Measurements from ENCODE around the gene RAB24.
A peak's percentile ranks its signal among the peaks of the same experiment; 100 is the strongest.

RAB24 gene

DNA sequence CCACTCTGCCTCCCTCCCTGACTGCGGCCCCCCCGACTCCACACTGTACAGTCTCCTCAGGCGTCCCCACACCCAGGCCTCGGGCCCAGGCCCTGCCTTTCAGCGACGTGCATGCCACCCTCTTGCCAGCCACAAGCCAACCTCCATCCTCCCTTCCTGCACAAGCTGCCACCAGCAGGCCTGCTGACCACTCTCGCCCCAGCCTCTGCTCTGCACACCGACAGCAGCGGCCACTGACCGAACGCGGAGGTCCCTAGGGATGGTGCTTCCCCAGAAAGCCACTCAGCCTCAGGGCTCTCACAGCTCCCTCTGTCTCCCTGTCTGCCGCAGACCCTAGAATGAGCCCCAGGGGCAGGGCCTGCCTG, 29.4 kb upstream of the RAB24 start:
- no peak for DNase-seq

DNA sequence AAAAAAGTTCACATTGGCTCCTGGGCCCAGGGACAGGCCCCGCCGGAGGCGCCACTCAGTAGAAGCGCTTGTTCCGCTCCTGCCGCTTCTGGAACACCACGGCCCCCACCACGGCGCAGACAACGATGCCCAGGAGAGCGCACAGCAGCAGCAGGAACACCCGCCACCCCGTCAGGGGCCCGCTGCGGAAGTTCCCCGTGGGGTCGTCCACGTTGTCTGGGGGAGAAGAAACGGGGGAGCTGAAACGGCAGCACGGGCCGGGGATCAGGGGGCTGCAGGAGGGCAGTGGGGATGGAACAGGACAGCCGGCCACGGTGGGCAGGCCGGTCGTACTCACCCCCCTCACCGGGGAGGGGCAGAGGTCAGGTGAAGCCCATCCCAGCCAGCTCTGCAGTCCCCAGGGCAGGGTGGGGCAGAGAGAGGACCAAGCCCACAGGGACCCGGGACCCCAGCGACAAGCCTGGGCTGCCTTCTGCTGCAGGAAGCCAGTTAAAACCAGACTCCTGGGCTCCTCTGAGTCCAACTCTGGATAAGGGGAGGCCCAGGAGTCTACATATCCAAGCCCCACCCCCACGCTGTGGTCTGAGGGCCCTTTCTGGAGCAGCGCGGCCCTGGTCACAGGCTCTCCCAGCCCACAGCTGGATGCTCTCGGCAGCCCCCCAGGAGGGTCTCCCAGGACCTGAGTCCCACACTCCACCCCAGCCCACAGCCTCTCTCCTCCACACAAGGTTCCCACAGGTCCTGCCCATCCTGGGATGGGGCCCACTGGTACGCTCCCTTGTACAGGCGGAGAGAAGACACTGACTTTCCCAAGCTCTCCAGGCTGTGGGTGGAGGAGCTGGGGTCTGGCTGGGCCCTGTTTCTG, 28.7 kb upstream of the RAB24 start:
- DNase-seq = no peak

DNA sequence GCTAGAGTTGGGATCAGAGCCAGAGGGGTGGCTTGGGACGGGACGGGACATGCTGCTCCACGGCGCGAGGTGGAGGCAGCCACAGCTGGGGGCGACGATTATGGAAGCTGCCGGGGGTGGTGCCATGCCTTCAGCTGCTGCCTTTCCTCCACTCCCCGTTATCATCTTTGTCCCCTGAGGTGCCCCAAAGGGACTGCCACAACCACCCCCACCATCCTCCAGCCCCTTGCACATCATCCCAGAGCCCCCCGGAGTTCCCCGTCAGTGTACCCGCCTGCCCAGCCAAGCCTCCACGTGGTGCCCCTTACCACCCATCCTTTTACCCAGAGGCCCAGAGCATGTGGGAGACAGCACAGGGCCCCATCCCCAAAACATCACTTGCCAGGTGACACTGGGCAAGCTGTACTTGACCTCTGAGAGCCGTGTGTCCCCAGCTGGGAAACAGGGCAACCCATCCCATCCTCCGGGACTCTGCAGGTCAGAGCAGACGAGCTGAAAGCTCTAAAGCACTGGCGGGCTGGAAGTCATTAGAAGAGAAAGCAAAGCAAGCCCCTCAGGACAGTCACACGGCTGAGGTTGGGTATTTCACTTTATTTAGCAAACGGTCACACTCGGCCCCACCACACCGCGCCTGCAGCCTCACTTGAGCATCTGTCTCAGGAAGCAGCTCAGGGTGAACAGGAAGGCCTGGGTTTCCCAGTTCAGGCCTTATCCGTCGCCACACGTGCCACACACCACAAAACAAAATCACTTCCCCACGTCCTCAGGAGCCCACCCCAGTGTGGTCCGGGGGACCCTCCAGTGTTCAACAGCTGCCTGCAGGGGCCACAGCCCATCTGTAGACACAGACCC, 27.7 kb upstream of the RAB24 start:
- DNase-seq = no peak

DNA sequence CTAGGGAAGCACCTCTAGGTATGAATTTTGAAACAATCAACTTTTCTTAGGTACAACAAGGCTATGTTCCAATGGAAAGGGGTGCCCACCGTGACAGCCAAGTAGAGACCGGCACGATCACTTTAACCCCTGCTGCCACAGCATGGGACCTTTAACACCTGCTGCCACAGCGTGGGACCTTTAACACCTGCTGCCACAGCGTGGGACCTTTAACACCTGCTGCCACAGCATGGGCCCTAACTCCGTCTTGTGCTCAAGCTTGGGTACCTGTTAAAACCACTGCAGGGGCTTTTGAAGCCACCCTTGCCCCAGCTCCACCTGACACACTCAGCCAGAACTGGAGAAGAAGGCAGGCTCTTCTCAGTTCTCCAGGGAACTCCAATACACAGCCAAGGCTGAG, 26.4 kb upstream of the RAB24 start:
- DNase-seq = no peak

DNA sequence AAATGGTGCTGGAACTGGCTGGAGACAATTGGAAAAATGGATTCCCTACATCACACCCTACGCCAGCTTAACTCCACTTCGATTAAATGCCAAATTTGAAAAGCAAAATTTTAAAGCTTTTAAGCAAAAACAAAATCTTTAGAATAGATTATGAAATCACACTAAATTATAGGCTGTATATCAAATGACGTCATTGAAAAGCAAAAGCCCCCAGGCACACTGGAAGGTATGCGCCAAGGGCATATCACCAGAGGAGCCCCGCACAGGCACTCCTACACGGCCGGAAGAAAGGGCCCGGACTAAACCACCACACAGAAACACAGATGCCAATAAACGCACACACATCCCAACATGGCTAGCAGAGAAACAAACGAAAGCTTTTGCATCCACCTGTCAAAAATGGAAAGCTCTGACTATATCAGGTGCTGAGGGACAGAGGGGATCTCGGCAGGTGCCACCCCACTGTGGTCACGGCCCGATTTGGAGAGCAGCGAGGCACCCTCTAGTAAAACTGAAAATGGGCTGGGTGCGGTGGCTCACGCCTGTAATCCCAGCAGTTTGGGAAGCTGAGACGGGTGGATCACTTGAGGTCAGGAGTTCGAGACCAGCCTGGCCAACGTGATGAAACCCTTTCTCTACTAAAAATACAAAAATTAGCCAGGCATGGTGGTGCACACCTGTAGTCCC, 25.2 kb upstream of the RAB24 start:
- DNase-seq = no peak

DNA sequence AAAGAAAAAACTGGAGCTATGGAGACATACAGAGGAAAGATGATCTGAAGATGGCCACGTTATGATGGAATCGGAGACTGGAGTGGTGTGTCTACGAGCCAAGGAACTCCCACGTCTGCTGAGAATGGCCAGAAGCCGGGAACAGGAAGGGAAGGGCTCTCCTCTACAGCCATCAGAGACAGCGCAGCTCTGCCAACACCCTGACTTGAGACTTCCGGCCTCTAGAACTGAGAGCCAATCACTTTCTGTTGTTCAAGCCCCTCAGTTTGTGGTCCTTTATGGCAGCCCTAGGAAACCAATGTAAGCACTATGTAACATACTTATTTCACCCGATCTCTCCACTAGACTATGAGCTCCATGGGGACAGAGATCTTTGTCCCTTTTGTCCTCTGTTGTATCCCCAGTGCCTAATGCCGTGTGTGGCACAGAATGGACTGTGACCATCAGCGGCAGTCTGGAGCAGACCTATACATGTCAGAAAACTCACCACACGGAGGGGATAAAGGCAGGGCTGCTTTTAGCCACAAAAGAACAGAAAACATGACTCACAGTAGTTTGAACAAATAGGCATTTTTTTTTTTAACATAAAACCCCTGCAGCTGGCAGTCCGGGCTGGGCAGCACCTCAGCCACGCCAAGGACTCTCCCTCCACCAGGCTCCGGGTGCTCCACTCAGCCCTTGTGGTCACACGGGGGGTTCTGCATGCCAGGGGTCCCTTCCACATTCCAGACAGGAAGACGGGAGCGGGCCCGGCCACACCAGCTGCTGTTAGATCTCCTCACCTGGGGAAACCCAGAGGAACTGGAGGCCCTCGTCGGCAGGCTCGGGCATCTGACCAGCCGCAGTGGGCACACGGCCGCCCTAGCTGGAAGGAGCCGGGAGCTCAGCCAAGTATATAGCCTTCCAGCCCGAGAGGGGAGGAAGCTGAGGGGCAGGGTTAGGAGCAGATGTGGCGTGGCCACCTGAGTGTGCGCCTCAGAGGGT, 24.3 kb upstream of the RAB24 start:
- DNase-seq = peak; percentile 34

DNA sequence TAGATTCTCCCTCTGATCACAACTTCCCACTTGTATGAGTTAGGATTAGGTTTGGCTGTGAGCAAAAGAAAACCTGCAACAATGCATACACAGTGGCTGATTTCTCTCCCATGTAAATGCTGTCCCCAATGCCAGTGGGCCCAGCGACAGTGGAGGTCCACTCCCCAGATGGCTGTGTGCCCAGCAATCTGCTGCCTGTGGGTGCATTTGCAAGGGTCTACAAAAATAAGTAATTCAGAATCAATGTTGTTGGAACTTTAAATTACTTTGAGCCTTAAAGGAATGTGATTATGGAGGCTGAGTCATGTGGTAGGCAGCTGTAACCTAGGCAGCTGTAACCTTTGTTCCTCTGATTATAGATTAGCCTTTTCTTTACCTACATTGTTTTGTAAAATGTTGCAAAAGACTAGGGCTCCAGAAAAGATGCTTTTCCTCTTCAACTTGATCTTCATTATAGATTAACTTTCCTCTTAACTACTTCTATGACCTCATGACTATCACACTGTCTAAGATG, 22.4 kb upstream of the RAB24 start:
- no peak for DNase-seq

DNA sequence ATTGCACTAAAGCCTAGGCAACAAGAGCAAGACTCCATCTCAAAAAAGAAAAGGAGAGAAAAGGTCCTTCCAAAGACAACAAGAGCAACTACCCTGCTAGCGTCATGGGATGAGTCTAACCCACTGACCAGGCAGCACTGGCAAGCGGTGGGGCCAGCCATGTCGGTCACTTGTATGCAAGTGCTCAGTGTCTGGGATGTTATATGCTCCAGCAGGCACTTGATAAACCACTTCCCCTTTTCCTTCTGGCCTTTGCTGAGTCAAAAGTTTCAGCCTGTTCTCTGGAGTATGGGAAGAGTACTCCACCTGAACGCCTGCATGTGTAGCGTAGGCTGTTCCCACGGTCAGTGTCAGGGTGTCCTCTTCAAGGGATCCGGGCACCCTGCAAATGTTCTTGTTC, 17.4 kb upstream of the RAB24 start:
- DNase-seq = no peak

DNA sequence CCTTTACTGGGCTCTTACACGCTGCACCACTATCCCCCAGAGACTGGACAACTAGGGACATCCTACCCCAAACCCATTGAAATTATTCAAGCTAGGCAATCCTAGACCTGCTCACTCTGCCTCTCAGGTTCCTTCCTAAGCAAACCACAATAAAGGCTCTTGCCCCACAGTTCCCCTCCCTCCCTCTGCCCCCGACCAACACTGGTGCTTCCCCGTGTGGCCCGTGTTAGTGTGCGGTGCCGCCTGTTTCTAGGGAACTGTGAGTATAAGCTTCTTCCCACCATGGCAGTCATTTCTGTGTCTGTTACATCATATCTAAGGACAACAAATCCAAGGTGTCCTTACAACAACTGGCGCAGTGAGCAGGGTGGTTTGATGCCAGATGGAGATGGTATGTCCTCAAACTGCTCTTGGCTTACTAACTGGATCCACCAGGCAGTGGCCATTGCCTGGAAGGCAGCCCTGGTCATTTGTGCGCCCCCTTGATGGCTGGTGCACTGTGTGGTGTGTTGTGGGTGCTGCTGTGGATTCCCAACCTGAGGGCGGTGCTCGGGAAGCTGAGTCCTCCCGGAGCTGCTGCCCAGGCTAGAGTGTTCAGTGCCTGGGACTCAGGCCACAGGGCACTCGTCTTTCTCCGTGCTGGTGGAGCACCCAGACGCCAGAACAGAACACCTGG, 16.5 kb upstream of the RAB24 start:
- DNase-seq = peak; percentile 34

DNA sequence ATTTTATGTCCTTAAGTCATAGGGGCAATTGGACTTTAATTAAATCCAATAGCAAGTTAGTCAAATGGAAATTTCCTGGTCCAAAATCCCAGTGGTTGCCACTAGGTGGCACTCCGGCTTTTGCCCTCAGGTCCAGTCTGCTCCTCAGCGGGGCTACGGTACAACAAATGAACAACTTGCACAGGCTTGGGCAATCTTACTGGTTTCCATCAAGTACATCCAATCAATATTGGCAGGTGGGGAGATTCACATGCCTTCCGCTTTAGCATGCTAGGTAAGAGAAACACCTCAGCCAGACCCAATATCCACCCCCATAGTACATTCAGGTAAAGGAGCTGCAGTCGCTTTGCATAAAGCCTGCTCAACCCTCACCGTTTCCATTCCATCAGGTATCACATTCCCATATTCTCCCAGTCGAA, 14.4 kb upstream of the RAB24 start:
- DNase-seq = peak; percentile 81

DNA sequence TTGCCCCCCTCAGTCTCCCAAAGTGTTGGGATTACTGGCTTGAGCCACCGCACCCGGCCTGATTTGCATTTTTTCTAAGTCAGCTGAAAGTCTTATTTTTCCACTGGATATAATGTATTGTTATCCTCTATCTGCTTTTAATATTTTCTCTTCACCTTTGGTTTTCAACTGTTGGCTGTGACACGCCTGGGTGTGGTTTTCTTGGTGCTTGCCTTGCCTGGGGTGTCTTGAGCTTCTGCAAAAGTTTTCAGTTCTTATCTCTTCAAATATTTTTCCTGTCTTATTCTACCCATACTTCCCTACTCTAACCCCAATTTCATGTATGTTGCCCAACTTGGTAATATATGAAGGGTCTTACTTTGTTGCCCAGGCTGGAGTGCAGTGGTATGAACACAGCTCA, 12.5 kb upstream of the RAB24 start:
- DNase-seq = no peak

DNA sequence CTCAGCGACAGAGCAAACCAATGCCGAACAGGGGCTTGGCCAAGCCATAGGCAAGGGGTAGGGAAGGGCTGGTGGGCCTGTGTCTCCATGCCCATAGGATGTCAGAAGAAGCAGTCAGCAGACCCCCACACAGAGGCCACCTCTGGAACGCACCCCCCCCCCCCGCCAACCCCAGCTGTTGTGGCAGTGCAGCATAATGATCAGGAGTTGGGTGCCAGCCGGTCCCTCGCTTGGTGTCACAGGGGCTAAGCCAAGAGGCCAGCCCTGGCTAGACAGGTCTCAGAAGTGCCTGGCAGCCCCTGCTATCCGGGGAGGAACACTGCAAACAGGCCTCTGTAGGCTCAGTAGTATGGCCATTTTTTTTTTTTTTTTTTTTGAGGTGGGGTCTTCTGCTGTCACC, 11.9 kb upstream of the RAB24 start:
- no peak for DNase-seq

DNA sequence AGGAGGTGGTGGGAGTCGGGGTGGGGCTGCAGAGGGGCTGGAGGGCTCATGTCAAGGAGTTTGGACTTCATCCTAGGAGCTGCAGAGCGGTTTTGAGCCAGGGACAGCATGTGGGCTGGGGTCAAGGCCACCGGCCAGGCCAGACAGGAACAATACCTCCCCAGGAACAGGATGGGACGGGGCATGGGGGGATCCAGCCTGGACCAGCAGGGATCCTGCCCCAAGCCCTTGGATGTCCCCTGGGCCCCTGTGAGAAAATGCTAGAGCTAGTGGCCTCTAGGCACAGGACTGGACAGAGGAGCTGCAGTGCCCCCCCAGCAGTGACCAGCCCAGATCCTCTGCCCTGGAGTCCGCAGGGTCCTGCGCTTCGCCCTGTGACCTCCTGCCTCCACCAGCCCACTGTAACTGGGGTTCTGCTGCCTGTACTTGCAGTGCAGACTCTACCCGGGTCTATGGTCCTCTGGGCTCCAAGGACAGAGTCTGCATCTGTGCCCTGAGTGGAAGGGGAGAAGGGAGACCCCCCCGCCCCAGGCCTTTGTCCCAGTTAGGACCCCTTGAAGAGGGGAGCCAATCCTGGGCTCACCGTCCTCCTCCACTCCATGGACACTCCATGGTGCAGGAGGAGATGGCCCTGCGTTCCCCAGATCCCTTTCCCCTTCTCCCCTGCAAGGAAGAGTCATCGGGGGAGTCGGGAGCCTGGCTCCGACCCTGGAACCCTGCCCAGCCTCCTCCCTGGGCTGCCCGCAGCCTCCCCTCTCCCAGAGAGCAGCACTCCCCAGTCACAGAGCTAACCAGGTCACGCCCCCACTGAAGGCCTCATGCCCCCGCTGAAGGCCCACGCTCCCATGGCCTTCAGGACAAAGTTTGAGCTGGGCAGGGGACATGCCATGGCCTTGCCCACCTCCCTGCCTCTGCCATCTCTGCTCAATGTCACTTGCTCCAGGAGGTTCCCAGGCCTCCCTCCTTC, 11.1 kb upstream of the RAB24 start:
- DNase-seq = no peak

DNA sequence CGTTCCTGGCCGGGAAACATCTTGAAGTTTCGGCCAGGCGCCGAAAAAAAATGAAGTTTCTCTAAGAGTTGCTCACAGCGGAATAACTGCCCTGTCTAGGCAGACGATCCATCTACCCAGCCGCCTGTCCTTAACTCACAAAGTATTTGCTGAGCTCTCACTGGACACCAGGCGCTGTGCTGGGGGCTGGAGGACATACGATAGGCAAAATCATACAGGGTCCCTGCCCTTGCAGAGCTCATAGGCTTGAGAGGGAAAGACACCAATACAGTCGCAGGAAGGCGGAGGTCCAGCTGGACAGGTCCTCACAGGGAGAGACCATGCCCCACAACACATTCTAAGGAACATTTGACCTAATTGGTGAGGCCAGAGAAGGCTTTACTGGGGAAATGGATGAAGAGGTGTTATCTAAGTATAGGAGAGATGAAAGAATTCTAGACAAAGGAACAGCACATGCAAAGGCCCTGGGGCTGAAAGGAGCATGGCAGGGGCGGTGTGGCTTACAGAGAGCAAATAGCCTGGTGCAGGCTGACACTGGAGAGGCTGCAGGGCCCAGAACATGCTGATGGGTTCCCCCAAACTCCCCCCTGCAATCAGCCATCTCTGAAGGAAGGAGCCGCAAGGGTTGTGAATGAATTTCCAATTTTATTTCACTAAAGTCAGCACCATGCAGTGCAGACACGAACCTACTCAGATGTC, 10.2 kb upstream of the RAB24 start:
- DNase-seq = no peak

DNA sequence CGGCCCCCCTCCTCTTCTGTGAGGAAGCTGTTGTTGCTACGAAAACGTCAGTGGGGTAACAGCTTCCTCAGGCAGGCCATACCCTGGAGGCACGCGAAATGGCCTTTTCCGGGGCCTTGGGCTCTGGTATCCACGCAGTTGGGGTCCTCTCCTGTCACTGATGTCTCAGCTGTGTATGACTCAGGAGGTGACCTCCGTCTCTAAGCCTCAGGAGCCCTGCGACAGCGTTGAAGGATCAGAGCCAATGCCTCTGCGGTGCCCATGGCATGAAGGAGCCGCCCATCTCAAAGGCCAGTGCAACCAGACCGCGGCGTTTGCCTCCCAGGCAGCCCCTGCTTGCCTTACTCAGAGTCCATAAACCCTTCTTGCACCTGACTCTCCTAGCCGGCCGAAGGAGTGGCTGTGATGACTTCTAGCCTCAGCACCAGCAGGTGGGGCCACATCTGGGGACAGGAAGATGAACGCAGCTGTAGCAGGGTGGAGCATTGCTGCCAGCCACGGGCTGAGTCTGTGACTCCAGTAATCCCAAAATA, 9.2 kb upstream of the RAB24 start:
- DNase-seq = no peak

DNA sequence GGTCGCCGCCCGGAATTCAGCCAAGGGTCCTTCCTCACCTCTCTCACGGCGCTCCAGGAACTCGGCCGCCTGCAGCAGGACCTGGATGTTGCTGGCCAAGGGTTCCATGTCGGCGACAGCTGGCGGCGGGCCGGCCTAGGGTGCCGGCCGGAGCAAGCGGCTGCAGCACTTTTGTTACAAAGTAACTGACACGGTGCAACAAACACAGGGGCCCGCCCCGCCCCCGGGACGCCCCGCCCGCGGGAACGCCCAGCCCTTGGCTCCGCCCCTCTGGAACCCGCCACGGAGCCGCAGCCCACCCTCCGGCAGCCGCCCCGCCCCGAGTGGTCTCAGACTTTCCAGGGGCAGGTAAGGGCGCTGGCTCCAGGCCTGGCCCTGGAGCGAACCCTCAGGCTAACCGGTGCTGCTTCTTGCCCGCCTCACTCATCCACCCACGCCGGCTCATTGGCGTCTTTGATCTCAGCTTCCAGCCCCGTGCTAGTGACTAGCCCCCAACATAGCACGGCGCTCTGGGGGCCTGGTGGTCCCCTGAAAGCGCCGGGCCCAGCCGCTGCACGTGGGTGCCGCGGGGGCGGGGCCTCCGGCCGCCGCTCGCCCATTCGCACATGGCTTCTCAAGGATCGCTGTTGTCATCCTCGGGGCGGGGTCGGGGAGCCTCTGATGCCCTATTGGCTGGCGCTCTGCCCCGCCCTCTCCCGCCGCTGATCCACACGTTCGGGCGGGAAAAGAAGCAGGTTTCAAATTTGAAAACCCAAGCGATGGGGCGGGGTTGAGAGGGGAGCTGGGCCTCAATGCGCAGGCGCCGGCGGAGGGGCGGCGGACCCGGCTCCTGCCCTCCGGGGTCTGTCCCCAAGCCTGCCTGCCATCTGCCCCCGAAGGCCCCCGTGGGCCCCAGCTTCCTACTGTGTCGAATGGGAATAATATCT, 8.5 kb upstream of the RAB24 start, which contains the start of gene MXD3:
Gene MXD3 (minus strand): TSS at position 176 of the 926 bp plus-strand sequence. CDS start 68 bp downstream, at position 108.
- DNase-seq = peak; percentile 96

DNA sequence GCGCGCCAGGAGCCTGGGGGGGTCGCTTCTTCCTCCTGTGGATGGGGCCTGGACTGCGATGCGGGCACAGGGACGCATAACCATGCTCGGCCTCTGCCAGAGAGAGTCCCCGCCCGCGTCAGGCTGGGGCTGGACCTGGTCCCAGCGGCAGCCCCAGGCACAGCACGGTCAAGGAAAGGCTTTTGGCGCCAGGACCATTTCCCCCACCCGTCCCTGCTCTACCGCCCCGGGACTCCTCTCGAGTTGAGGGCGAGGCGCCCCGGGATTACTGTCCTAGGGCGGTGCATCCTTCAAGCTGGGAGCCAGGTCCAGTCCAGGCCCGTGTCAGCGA, 7.8 kb upstream of the RAB24 start:
- DNase-seq = no peak

DNA sequence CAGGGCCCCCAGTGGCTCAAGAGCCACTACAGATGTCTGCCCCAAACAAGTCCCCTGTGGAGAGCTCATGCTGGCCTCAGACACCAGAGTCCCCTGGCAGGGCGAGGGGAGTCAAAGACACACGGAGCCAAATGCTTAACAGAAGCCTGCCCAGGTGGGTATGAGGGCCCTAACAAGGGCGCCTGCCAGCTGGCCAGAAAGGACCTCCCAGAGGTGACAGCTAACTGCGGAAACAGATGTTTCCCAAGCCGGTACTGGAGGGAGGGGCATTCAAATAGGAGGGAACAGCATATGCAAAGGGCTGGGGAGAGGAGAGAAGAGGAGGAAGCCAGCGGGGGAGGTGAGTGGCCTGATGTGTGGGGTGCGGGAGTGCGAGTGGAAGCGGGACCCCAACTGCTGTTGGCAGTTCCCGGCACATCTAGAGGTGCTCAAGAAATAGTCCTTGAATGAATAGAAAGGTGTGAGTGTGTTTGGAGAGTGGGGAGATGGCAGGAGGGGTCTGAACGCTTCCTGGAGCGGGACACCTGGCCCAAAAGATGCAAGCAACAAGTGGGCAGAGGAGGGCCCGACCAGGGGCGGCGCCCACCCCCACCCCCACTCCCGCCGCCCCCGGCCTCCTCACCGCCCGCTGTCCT, 7.4 kb upstream of the RAB24 start:
- no peak for DNase-seq
